ENCODE results near the gene MYMX.

DNA sequence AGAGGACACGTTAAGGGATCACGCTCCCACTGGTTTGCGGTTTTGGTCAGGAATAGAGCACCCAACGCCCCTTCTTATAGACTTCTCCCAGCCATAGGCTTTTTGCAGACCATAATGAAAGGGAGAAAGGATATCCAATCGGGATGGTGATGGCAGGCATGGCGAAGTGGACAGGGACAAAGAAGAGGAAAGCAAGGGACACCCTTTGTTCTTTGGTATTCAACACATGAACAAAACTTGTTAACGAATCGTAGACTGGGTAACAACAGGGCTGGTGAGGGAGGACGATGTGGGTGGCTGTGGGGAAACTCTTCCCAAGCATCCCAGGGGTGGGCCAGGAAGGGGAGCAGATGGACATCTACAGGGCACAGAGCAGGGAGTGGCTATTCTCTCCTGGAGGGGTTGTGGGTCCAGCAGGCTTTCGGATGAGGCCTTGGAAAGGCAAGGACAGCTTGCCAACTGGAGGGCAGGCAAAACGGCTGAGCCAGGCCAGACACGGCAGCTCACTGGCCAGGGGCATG is 28.7 kb downstream of the MYMX start:
- TF ChIP-seq, protein P1, sequence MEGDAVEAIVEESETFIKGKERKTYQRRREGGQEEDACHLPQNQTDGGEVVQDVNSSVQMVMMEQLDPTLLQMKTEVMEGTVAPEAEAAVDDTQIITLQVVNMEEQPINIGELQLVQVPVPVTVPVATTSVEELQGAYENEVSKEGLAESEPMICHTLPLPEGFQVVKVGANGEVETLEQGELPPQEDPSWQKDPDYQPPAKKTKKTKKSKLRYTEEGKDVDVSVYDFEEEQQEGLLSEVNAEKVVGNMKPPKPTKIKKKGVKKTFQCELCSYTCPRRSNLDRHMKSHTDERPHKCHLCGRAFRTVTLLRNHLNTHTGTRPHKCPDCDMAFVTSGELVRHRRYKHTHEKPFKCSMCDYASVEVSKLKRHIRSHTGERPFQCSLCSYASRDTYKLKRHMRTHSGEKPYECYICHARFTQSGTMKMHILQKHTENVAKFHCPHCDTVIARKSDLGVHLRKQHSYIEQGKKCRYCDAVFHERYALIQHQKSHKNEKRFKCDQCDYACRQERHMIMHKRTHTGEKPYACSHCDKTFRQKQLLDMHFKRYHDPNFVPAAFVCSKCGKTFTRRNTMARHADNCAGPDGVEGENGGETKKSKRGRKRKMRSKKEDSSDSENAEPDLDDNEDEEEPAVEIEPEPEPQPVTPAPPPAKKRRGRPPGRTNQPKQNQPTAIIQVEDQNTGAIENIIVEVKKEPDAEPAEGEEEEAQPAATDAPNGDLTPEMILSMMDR (IDR thresholded peaks at IDR 0.05) = no peak
- TF ChIP-seq EP300 (IDR thresholded peaks at IDR 0.05) = no peak

Measured in tibial nerve (tissue), 4 donors.